HepG2 (cell line): Measurements from ENCODE around the gene ZNF66. TPM values are rescaled to one million over a fixed set of nuclear protein-coding genes. Genes with fewer than 3 reads are reported as not detected.
"Not testable (repeated sequence)": the region's sequence is repeated elsewhere in the genome, so short reads cannot be mapped to it uniquely, and the experiment has no call there.

Experiments
- ATAC-seq: fragments of 200-7000 bp; cut with Tn5 transposase; 3 replicates; pipeline ENCODE4 v1.9.1; 2020; ENCODE audit warnings: mild to moderate bottlenecking, moderate library complexity
- BruUV-seq: library from RNA; stranded (reverse); fragments of 400-500 nt; replicated peaks from 2 replicates; lab custom pipeline; 2021; lab: Mats Ljungman, UMichigan
- CTCF ChIA-PET: fragments of 300-600 bp; formaldehyde crosslinking; extraction: SDS; loops from one replicate; lab custom pipeline; 2021; ENCODE audit warnings: low total read pairs, inconsistent platforms, low intra/inter-chr PET ratio; lab: Yijun Ruan, JAX
- POLR2A ChIA-PET: fragments of 350-600 bp; sonication (Branson Sonifier 250); formaldehyde crosslinking; loops from one replicate; lab custom pipeline; 2020; ENCODE audit warnings: antibody characterized with exemption, inconsistent platforms; lab: Yijun Ruan, JAX
- DNase-seq: peaks from one replicate; pipeline ENCODE4 v3.0.0-alpha.2; 2015; ENCODE audit warnings: low spot score
- FAIRE-seq: peaks from 3 replicates; lab custom pipeline; 2011; peaks lifted over from hg19 to GRCh38; lab: Jason Lieb, UNC
- H2AFZ ChIP-seq: one replicate; pipeline ENCODE4 v1.6.1; 2011; ENCODE audit warnings: low read length, inconsistent platforms
- H3K27ac ChIP-seq: fragments of 300-600 bp; 3 replicates; pipeline ENCODE4 v1.8.0; 2011; ENCODE audit warnings: mixed run types, mild to moderate bottlenecking, mixed read lengths, low read length, inconsistent platforms; ENCODE audit not compliant: insufficient read depth; ENCODE audit errors: extremely low read length
- H3K27me3 ChIP-seq, 2 experiments: fragments of 200-600 bp in 1 of 2; 2 replicates in 1 of 2; 3 replicates in 1 of 2; pipeline versions ENCODE4 v1.6.0 to v1.8.0; 2011; ENCODE audit warnings: low read length in 2 of 2, mild to moderate bottlenecking in 2 of 2, moderate library complexity in 2 of 2, inconsistent platforms in 1 of 2; ENCODE audit not compliant: insufficient read depth in 2 of 2, control insufficient read depth in 1 of 2
- H3K36me3 ChIP-seq, 2 experiments: fragments of 200-600 bp in 1 of 2; replicated peaks in 1 of 2; 2 replicates in 1 of 2; 3 replicates in 1 of 2; pipeline versions ENCODE4 v1.5.1 to v1.8.0; 2011; ENCODE audit warnings: low read length in 2 of 2, inconsistent platforms in 1 of 2; ENCODE audit not compliant: insufficient read depth in 2 of 2, control insufficient read depth in 1 of 2
- H3K4me1 ChIP-seq: 2 replicates; pipeline ENCODE4 v1.5.1; 2012; ENCODE audit warnings: low read length, inconsistent platforms; ENCODE audit not compliant: insufficient read depth
- H3K4me2 ChIP-seq: 2 replicates; pipeline ENCODE4 v1.6.0; 2011; ENCODE audit warnings: low read depth, low read length, inconsistent platforms
- H3K4me3 ChIP-seq, 3 experiments: fragments of 200-600 bp in 1 of 3; sonication (generic), shearing (Covaris generic) in 1 of 3; replicated peaks in 1 of 3; 2 replicates each; pipeline ENCODE4 v1.5.1; 2011 to 2016; ENCODE audit warnings: low read length in 3 of 3, inconsistent platforms in 2 of 3, low read depth in 2 of 3, mild to moderate bottlenecking in 2 of 3, control low read depth in 1 of 3, mixed read lengths in 1 of 3; ENCODE audit not compliant: insufficient read depth in 1 of 3
- H3K79me2 ChIP-seq: one replicate; pipeline ENCODE4 v1.6.1; 2011; ENCODE audit warnings: low read length, inconsistent platforms; ENCODE audit not compliant: insufficient read depth
- H3K9ac ChIP-seq: 2 replicates; pipeline ENCODE4 v1.6.0; 2011; ENCODE audit warnings: mild to moderate bottlenecking, low read depth, low read length, inconsistent platforms; ENCODE audit not compliant: insufficient read depth
- H3K9me3 ChIP-seq: 2 replicates; pipeline ENCODE4 v1.5.1; 2012; ENCODE audit warnings: mild to moderate bottlenecking, low read length
- H4K20me1 ChIP-seq: 2 replicates; pipeline ENCODE4 v1.6.0; 2011; ENCODE audit warnings: inconsistent platforms, mild to moderate bottlenecking, low read length, moderate library complexity; ENCODE audit not compliant: insufficient read depth
- SOX13 ChIP-seq, 3 experiments: fragments of 450-650 bp in 1 of 3; sonication (generic) in 1 of 3; formaldehyde crosslinking in 1 of 3; IDR thresholded peaks in 2 of 3; conservative IDR thresholded peaks in 1 of 3; 2 replicates each; pipeline versions ENCODE4 v1.5.0 to v1.6.1; 2016 to 2020; ENCODE audit warnings: antibody characterized with exemption in 1 of 3, mild to moderate bottlenecking in 1 of 3, missing compliant biosample characterization in 1 of 3, missing genetic modification reagents in 1 of 3, moderate library complexity in 1 of 3
- ZNF121 ChIP-seq: sonication (generic); formaldehyde crosslinking; IDR thresholded peaks from 2 replicates; pipeline ENCODE4 v1.5.0; 2020; ENCODE audit warnings: mild to moderate bottlenecking, missing genetic modification reagents
- ZNF274 ChIP-seq: sonication (generic); formaldehyde crosslinking; IDR thresholded peaks from 2 replicates; pipeline ENCODE4 v1.5.1; 2020; ENCODE audit warnings: mild to moderate bottlenecking, missing genetic modification reagents
- ZNF564 ChIP-seq: sonication (generic); formaldehyde crosslinking; IDR thresholded peaks from 2 replicates; pipeline ENCODE4 v1.8.1; 2023; ENCODE audit warnings: mild to moderate bottlenecking, missing genetic modification reagents
- ZNF749 ChIP-seq: sonication (generic); formaldehyde crosslinking; IDR thresholded peaks from 2 replicates; pipeline ENCODE4 v1.8.0; 2022; ENCODE audit warnings: mild to moderate bottlenecking, missing genetic modification reagents, moderate library complexity, borderline replicate concordance
- WGBS: methylation state at CpG from one replicate; pipeline ENCODE4 v1.1.6; 2017; ENCODE audit warnings: low lambda C conversion rate; 5-methylcytosine and 5-hydroxymethylcytosine counted together
- in situ Hi-C: cut with HindIII; loops from 2 replicates; pipeline ENCODE4 v1.10.0; 2017; ENCODE audit warnings: low pct_unique_long_range_greater_than_20kb; ENCODE audit not compliant: extremely low pct_ligation_motif_present
- intact Hi-C: fragments of 100-400 bp; cut with micrococcal nuclease; formaldehyde crosslinking; loops from one replicate; pipeline ENCODE4 v1.10.0; 2022; ENCODE audit not compliant: unreplicated experiment
- polyA plus RNA-seq, 8 experiments: library from polyadenylated mRNA; depleted of rRNA in 3 of 8; stranded (reverse) in 7 of 8; unstranded in 1 of 8; fragments of >200 nt; fragmentation: Illumina TruSeq in 4 of 8; extraction: Trizol in 4 of 8; gene quantifications; 2 replicates each; pipeline versions ENCODE4 v1.2.1 to v1.2.3, GENCODE V29; 2011 to 2016; ENCODE audit warnings: low read depth in 4 of 8, missing spikeins in 1 of 8, mixed read lengths in 1 of 8; ENCODE audit not compliant: insufficient read depth in 1 of 8
- total RNA-seq, 5 experiments: library from RNA; depleted of rRNA; stranded (reverse); fragments of >200 nt; fragmentation: Illumina TruSeq; extraction: Trizol; gene quantifications; 2 replicates each; pipeline ENCODE4 v1.2.3, GENCODE V29; 2016; ENCODE audit warnings: low read depth in 1 of 5

ZNF66 gene
- total and polyA plus RNA-seq, 2 of the 13 experiments (the other 11 are each of a cell fraction or from before 2014, with no cell fraction given), result 4.0 to 8.0 TPM

DNA sequence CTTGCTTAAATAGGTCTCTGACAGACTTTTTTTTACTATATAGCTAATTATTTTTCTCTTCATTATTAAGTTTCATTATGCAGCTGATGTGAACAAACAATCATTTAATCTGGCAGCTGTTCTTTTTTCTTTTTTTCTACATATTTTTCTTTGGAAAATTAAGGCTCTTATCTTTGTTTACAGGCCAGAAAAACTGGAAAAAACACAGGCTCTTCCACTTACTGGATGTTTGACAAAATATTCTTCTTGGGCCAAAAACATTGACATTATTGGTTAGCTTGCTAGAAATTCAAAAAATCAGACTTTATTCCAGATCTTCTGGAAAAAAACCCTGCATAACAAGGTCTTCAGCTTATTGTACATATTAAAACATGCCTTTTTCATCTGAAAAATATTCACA, 15.7 kb downstream of the ZNF66 start:
- no TSS peak for BruUV-seq
- CTCF ChIA-PET, result no interaction called here
- Histone ChIP-seq H3K27ac (no peak overlapping the region), H3K4me2 (no peak overlapping the region), H3K4me3 (no peak overlapping the region), H3K4me1 (no peaks in the 10 kb centered on the region), H3K79me2 (no peaks in the 10 kb centered on the region), H3K9ac (no peak overlapping the region), H3K27me3 (no peaks in the 10 kb centered on the region), H2AFZ (no peak overlapping the region), H3K36me3 (peaks cover 2 to 17% of the 10 kb centered on the region in 2 experiments; a peak in 3 of 5 replicates), H4K20me1 (no peaks in the 10 kb centered on the region)
- in situ Hi-C loops, result no loop called here
- no peak for DNase-seq
- intact Hi-C loops, result no loop called here
- no peak for ATAC-seq
- no peak for TF ChIP-seq ZNF564 (CRISPR knock-in tag)
- no peak for TF ChIP-seq ZNF749 (CRISPR knock-in tag)
- TF ChIP-seq ZNF121, result no peak
- no peak for TF ChIP-seq SOX13 (IDR thresholded peaks at IDR 0.05)
- no peak for TF ChIP-seq SOX13 (CRISPR knock-in tag; conservative IDR thresholded peaks at IDR 0.05 in 1 of 2, IDR thresholded peaks at IDR 0.05 in 1 of 2)
- TF ChIP-seq, all 625 proteins: peak for 0
- H3K9me3 ChIP-seq, result peaks cover 15% of the 10 kb centered on the region
- POLR2A ChIA-PET, result no interaction called here
- FAIRE-seq, result no peak

DNA sequence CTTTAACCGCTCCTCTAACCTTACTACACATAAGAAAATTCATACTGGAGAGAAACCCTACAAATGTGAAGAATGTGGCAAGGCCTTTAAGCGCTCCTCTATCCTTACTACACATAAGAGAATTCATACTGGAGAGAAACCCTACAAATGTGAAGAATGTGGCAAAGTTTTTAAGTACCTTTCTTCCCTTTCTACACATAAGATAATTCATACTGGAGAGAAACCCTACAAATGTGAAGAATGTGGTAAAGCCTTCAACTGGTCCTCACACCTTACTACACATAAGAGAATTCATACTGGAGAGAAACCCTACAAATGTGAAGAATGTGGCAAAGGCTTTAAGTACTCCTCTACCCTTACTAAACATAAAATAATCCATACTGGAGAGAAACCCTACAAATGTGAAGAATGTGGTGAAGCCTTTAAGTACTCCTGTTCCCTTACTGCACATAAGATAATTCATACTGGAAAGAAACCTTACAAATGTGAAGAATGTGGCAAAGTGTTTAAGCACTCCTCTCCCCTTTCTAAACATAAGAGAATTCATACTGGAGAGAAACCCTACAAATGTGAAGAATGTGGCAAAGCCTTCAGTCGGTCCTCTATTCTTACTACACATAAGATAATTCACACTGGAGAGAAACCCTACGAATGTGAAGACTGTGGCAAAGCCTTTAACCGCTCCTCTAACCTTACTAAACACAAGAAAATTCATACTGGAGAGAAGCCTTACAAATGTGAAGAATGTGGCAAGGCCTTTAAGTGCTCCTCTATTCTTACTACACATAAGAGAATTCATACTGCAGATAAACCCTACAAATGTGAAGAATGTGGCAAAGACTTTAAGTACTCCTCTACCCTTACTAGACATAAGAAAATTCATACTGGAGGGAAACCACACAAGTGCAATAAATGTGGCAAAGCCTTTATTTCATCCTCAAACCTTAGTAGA, 30.5 kb downstream of the ZNF66 start:
- 85% methylated on average over 5 of the region's 5 CpGs for WGBS
- DNase-seq, H3K4me2 ChIP-seq, ATAC-seq, POLR2A ChIA-PET, H3K4me3 ChIP-seq, H3K9ac ChIP-seq, H3K4me1 ChIP-seq, CTCF ChIA-PET, H4K20me1 ChIP-seq, H3K79me2 ChIP-seq, in situ Hi-C loops, H2AFZ ChIP-seq, FAIRE-seq, H3K27me3 ChIP-seq, H3K36me3 ChIP-seq, H3K27ac ChIP-seq, intact Hi-C loops: not testable (repeated sequence)
- TF ChIP-seq ZNF274 (CRISPR knock-in tag), result peak; percentile 49; the same call in 1 of the 2 replicates
- BruUV-seq, result TSS peak; percentile 17
- H3K9me3 ChIP-seq, result peaks cover 58% of the 10 kb centered on the region
